GM21529 (cell line): ENCODE results near the gene TRPT1.

Experiments
- ATAC-seq: cut with Tn5 transposase; IDR thresholded peaks from one replicate; pipeline ENCODE4 v1.9.1; 2021; ENCODE audit not compliant: unreplicated experiment

TRPT1 gene, protein sequence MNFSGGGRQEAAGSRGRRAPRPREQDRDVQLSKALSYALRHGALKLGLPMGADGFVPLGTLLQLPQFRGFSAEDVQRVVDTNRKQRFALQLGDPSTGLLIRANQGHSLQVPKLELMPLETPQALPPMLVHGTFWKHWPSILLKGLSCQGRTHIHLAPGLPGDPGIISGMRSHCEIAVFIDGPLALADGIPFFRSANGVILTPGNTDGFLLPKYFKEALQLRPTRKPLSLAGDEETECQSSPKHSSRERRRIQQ

DNA sequence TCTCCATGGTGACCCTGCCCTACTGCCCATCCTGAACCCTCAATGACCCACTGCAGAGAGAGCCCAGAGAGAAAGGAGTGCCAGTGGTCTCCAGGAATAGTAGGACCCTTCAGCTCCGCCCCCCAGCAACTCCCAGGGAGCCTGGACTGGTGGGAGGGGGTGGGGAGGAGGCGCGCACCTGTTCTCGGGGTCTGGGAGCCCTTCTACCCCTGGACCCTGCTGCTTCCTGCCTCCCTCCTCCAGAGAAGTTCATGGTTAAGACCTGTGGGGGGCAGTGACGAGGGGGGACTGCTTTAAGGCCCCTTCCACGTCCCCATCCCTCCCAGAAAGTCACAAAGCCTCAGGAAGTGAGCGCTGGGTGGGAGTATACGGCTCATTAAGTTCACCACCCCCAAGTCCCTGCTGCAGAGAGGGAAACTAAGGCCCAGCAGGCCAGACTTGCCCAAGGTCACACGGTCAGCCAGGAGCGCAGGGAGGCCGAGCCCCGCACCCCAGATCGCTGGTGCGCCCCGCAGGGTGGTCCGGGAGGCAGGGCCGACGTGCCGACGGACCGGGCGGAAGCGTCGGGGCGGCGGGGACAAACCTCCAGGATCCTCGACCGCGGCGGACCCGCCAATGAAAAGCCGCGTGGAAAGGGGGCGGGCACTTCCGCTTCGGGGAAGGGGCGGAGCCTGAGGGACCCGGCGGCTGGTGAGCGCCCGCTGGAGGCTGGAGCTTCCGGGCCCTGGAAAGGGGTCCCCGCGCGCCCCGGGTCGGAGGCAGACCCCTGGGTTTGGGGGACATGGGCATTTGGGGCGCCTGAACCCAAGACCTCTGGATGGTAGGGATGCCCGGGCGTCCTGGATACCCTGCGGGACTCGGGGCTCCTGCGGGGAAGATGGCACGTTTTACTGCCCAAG, at the start of gene TRPT1, which contains the start of gene NUDT22:
Gene TRPT1, minus strand, starts transcription at position 579 of the 899 bp plus-strand sequence. Its CDS starts 326 bp downstream, at position 253.
Gene NUDT22, plus strand, starts transcription at position 667 of the 899 bp plus-strand sequence. CDS start 379 bp downstream, outside the sequence.
- ATAC-seq: peak; percentile 42

DNA sequence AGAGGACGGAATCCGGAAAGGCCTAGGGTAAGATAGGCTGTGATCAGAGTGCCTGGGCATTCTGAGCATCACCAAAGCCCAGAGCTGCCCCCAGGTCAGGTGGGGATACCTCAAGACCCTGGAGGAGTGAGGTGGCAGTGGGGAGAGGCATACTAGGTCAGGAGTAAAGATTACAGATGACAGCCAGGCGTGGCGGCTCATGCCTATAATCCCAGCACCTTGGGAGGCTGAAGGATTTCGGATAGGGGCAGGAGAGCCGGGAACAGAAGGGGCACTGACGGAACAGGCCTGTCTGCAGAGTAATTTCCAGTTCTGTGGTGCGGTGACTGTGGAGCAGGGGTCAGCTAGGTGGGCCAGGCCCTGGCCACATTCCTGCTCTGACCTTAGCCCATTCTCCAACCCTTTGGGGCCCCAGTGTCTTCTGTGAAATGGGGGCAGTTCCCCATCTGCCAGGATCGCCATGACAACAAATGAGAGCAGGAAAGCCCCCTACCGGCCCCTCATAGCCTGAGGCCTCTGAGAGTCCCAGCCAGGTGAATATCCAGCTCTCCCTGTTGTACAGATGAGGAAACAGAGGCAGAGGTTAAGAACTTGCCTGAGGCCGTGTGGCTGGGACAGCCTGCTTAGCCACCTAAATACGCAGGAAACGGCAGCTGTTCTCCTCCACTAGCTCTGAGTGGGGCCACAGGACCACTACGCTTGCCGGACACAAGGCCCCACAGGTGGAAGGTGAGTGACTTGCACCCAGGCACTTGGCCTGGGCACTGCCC, 49.2 kb upstream of the TRPT1 start:
- no peak for ATAC-seq

DNA sequence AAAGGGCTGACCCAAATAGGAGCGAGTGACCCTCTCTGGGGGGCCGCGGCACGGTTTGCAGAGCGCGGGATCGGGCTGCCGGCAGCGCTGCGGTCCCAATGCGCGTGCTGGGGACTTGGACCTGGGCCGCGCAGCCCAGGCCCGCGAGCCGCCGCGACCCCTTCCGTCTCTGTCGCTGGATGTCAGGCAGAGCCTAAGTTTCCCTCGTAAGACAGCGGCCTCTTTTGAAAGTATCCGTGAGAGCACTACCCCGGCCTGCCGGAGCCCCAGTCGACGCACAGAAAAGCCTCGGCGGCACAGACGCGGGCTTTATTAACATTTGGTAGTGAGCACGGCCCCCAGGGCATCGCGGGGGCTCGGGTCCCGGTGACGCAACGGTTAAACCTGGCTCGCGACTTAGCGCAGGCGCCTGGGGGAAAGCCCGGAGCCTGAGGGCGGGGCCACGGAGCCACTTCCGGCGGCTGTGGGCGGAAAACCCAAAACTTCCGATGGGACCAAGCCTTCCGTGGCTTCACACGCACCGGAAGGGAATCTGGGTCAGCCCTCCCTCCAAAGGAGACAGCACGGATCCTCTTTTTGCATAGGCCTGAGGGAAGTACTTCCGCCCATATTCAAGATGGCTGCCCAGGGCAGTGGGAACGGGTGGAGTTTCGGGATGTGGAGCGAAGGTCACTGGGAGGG, 43.7 kb upstream of the TRPT1 start:
- peak; percentile 62 for ATAC-seq

DNA sequence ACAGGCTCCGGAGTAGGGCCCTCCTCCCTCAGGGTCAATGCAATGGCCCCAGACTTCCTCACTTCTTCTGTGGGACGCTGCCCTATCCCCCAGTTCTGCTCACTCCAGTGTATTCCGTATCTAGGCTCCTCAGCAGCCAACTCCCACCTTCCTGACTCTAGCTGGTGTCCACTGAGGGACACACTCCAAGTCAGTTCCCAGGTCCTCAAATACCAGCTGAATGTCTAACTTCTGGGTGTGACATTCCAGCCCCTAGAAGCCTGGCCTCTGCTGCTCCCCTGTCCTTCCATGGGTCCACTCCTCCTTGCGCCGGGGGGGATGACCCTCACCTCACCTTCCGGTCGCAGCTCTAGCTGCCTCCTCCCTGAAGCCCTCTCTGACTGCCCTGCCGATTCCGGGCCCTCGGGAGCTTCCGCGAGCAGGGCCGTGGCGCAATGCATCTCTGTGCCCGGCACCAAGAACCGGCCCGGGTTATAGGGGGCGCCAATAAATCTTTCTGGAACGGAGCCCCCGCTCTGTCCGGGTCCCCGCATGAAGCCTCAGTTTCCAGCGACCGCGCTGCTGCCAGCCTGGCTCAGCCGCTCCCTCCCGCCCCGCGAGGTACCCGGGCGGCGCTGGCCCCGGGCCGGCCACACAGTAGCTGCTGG, 43.0 kb upstream of the TRPT1 start:
- ATAC-seq: peak; percentile 25

DNA sequence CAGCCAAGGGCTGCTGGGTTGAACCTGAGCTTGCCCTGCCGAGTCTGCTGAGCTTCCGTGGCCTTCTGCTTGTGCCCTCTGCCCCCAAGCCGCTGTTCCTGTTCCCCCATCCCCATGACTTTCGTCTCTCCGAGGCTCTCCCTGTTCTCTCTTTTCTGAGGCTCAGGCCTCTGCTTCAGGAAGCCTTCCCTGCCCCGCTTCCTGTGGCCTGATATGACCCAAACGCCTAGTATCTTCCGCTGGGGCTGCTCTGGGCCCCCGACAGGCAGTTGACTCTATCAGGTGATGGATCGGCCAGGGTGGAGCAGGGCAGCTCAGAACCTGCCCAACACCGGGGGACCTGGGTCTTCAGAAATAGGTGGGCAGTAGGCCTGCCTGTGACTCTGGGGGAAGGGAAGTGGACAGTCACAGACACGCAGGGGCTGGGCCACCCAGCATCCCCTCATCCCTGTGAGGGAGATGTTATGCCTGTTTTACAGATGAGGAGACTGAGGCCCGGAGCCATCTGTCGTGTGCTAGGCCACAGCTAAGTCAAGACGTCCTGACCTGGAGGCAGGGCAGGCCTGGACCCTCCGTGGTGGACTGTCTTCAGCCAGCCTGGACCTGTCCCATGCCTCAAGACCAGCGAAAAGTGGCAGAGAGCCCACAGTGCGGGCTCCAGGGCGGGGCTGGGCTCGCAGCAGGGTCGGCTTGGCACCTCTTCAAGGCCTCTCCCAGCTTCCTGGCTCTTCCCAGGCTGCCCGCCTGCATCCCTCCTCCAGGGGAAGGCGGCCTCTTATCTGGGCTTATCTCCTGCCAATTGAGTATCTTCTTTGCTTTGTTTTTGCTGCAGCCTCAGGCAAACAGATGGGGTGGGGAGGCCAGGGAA, 42.3 kb upstream of the TRPT1 start:
- no peak for ATAC-seq

DNA sequence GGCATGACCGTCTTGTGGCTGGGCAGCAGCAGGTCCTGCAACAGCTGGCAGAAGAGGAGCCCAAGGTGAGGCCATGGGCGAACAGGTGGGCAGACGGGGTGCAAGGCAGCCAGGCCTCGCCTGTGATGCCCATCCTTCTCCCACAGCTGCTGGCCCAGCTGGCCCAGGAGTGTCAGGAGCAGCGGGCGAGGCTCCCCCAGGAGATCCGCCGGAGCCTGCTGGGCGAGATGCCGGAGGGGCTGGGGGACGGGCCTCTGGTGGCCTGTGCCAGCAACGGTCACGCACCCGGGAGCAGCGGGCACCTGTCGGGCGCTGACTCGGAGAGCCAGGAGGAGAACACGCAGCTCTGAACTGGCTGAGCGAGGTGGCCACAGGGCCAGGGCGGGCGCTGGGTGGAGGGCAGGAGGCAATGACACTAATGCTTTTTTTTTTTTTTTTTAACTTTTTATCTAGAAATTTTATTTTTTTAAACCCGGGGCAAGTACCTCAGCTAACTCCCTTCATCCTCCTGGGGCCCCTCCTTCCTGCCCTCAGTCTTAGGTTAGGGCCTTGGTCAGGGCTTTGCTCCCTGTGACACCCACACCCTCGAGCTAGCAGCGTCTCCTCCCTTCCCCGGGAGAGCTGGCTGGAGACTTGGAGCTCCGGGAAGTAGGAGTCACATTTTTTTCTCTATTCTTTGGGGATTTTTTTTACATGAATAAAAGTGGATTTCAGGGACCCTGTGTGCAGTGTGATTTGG, 41.4 kb upstream of the TRPT1 start:
- ATAC-seq: no peak

DNA sequence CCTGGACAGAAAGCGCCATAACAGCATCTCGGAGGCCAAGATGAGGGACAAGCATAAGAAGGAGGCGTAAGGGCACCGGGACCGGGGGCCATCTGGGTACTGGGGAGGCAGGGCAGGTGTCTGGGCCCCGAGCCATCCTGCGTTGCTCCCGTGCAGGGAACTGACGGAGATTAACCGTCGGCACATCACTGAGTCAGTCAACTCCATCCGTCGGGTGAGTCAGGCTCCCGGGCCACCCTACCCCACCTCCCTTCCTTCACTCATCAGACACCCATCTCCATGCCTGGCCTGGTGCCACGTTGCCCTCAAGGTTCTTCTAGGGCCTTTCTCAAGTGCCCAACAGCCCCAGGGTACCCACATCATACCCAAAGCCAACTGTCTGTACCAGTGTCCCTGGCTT, 40.4 kb upstream of the TRPT1 start:
- no peak for ATAC-seq

DNA sequence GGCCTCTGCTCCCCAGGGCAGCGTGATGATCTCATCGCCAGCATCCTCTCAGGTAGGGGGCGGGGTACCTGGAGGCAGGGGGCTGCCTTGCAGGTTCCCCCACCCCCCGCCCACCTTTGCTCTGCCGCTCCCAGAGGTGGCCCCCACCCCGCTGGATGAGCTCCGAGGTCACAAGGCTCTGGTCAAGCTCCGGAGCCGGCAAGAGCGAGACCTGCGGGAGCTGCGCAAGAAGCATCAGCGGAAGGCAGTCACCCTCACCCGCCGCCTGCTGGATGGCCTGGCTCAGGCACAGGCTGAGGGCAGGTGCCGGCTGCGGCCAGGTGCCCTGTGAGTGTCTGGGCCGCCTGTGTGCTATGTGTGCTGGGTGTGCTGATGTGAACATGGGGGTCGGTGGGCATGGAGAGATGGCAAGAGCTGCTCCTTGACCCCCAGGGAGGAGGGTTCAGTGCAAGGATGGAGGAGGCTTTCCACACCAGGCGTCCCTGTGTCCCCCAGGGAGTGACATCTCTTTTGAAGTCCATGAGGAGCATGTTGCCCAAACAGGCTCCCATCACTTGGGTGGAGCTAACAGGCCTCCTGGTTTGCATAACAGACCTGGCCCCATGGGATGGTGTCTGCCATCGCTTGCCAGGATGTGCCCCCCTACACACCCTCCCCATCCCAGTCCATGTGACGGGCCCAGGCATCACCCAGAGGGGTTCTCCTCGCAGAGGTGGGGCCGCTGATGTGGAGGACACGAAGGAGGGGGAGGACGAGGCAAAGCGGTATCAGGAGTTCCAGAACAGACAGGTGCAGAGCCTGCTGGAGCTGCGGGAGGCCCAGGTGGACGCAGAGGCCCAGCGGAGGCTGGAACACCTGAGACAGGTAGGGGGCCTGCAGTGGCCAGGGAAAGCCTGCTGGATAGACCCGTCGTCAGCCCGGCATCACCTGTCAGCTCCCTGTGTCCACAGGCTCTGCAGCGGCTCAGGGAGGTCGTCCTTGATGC, 39.5 kb upstream of the TRPT1 start:
- ATAC-seq: no peak

DNA sequence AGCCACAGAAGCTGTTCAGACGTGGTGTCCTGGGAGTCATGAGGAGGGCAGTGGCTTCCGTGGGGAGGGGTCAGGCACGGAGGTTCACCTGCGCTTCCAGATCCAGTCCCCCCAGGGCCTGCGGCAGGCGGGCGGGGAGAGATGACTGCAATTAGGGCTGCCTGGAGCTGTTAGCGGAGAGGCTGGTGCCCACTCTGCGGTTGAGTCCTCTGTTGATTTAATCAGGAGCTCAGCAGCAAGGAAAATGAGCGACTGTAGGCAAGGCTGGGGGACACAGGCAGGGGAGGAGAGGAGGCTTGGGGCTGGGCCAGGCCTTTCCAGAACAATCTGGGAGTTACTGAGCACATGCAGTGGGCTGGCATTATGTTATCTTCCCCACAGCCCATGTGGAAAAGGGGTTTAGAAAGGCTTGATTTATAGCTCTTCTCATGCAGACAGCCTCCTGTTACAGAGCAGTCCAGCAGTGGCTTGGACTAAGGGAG, 38.4 kb upstream of the TRPT1 start:
- ATAC-seq: no peak

DNA sequence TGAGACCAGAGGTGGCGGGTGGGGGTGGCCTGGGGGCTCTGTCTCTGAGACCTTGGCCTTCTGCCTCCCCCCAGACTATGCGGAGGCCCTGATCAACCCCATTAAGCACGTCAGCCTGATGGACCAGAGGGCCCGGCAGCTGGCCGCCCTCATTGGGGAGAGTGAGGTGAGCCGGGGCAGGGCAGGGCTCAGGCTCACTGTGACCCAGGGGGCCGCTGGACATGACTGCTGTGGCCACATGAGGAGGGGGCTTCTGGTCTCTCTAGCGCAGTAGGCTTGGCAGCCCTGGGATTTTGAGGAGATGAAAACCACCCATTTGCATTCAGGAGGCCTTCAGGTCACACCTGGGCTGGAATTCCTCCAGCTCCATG, 37.9 kb upstream of the TRPT1 start:
- no peak for ATAC-seq

DNA sequence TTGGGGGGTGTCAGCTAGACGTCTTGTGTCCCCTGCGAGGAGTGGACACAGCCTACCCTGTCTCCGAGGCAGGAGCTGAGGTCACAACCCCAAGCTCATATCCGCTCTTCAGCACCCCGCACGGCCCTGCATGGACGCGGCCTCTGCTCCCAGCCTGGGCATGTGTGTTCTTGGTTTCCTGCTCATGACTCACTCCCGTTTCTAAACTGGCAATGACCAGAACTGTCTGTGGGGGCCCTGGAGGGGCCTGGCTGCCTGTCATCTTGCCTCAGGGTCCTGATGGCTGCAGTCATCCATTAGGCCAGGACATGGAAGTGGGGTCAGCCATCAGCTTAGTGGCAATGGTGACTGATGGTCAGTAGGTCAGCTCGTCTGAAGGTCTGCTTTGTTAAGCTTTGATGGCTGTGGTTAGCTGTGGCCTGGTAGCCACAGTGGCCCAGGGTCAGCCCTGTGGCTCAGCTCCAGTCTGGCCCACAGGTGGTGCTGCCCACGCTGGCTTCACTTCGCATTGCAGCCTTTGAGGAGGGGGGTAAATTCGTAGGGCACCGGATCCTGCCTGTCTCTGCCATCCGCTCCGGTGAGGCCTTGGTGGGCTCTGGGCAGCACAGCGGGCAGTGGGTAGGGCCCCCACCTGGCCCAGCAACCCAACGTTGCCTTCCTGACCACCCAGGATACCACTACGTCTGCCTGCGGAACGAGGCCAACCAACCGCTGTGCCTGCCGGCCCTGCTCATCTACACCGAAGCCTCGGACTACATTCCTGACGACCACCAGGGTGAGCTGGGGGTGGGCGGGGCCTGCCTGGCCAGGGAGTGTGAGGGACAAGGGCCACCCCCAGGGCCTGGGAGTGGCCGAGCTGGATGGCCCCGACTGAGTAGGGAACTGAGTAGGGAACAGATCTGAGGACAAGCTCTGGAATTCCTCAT, 37.3 kb upstream of the TRPT1 start:
- no peak for ATAC-seq

DNA sequence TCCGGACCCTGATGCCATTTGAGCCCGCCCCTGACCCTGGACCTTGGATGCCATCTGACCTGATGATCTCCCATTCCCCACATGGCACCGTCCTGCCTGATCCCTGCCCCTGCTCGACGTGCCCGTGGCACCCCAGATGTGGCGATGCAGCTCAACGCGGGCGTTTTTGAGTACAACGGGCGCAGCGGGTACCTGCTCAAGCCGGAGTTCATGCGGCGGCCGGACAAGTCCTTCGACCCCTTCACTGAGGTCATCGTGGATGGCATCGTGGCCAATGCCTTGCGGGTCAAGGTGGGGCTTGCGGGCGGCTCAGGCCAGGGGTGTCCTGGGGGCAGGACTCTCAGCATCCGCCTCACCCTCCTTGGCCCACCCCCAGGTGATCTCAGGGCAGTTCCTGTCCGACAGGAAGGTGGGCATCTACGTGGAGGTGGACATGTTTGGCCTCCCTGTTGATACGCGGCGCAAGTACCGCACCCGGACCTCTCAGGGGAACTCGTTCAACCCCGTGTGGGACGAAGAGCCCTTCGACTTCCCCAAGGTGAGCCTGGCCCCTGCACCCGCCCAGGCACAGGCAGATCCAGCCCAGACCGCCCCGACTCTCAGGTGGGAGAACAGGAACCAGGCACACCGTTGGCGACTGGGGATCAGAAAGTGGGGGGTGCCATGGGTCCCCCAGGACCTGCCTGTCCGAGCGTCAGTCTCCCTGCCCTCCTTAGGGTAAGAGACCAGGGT, 36.5 kb upstream of the TRPT1 start:
- no peak for ATAC-seq

DNA sequence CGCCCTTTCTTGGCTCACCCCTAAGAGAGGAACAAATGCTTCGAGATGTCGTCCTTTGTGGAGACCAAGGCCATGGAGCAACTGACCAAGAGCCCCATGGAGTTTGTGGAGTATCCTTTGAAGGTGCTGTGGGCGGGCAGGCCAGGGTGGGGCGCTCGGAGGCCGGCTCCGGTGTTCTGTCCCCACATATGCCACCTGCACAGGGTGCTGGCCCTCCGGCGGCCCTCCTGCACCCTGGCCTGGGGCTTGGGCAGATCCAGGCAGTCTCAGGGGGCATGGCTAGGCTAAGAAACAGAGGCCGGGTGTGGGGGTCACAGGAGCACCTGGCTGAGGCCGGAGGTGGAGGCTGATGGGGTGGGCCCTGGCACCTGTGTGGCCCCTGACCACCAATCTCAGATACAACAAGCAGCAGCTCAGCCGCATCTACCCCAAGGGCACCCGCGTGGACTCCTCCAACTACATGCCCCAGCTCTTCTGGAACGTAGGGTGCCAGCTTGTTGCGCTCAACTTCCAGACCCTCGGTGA, 35.6 kb upstream of the TRPT1 start:
- no peak for ATAC-seq

DNA sequence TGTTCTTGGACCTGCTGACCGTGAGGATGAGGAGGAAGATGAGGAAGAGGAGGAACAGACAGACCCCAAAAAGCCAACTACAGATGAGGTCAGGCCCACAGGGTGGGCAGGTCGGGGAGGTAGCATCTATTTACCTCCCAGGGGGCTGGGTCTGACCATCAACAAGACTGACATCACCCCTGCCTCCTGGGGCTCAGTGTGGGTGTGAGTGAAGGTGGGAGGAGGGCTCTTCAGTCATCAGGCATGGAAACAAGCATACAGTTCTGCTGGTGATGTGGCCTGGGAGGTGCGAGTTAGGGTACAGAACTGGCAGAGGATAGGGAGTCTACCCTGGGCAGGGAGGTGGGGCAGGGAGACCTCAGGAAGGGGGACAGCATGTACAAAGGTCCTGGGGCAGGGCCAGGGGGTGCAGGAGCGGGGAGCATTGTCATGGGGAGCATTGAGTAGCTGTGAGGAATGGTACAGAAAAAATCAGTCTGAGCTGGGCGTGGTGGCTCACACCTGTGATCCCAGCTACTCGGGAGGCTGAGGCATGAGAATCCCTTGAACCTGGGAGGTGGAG, 34.2 kb upstream of the TRPT1 start:
- ATAC-seq: no peak

DNA sequence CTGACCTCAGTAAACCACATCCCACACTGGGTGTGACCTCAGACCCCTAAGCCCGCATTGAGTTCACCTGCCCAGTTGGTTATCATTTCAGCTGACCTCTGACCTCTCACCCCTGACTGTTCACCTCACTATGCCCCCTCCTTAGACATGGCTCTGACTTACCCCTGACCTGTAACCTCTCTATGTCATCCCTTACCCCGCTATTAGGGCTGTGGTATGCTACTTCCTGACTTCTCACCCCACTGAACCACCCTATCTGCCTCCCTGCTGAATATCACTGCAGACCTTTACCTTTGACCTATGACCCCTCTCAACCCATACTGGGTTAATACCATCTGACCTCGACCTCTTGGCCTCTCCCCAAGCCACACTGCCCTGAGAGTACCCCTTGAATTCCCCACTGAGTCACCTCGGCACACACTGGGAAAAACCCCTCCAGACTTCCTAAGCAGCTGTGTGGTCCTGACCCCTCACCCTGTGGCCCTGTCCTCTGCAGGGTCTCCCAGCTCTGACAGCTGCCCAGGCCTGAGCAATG, 33.6 kb upstream of the TRPT1 start:
- ATAC-seq: no peak
